ENCODE measurements around the gene TLR8. TPM values are rescaled to one million over a fixed set of nuclear protein-coding genes. Genes with fewer than 3 reads are reported as not detected.
A peak's percentile ranks its signal among the peaks of the same experiment; 100 is the strongest.

Gene TLR8
- not detected for polyA plus RNA-seq (2012; ENCODE audit: low read depth, missing spikeins)

DNA sequence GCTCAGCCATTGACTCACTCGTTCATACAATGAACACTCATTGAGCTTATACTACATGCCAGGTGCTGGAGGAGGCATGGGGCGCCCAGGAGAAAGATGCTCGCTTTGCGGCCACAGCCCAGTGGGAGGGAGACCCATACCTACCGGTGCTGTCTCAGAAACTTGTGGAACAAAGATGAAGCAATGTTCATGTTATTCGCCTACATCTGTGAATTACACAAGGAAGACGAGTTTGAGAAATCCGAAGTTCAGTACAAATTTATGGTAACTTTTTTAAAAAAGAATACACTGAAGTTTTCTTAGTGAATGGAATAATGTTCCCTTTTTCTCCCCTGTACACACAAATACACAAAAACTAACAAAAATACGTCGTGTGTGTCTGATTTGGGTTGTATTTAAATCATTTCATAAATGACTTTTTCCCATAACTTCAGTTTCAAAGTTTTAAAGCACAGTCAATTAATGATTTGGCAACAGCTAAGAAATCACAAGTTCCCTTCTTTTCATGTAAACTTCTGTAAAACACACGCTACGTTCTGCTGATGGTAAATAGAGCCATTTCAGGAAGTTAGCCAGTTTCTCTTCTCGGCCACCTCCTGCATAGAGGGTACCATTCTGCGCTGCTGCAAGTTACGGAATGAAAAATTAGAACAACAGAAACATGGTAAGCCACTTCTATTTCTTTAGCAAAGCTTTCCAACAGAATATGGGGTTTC is at the start of gene TLR8:
Gene TLR8 (plus strand): TSS at position 575 of the 716 bp plus-strand sequence. CDS start 87 bp downstream, at position 662.
- TF ChIP-seq POU2F2 (IDR thresholded peaks at IDR 0.05; ENCODE audit: low read depth, low read length) (no peak), PAX5 (IDR thresholded peaks at IDR 0.05; ENCODE audit: insufficient read depth, low read length, severe bottlenecking) (no peak), SPI1 (IDR thresholded peaks at IDR 0.05; ENCODE audit: low read depth, low read length) (no peak), POLR2A (IDR thresholded peaks at IDR 0.05; ENCODE audit: low read depth, low read length) (no peak), POLR2AphosphoS5 (IDR thresholded peaks at IDR 0.05; ENCODE audit: low read depth, low read length) (no peak), TAF1 (IDR thresholded peaks at IDR 0.05; ENCODE audit: low read depth, low read length) (no peak)
- DNase-seq (ENCODE audit: insufficient read length, low spot score) (no peak), FAIRE-seq (no peak)

GRCh38 chrX:12865359-12865758 is 41.1 kb upstream of the TLR8 start:
- TF ChIP-seq PAX5 (IDR thresholded peaks at IDR 0.05; ENCODE audit: insufficient read depth, low read length, severe bottlenecking) (no peak), POU2F2 (IDR thresholded peaks at IDR 0.05; ENCODE audit: low read depth, low read length) (no peak), TAF1 (IDR thresholded peaks at IDR 0.05; ENCODE audit: low read depth, low read length) (no peak), SPI1 (IDR thresholded peaks at IDR 0.05; ENCODE audit: low read depth, low read length) (no peak), POLR2A (IDR thresholded peaks at IDR 0.05; ENCODE audit: low read depth, low read length) (no peak), POLR2AphosphoS5 (IDR thresholded peaks at IDR 0.05; ENCODE audit: low read depth, low read length) (no peak)
- FAIRE-seq = no peak
- DNase-seq (ENCODE audit: insufficient read length, low spot score) = no peak

DNA sequence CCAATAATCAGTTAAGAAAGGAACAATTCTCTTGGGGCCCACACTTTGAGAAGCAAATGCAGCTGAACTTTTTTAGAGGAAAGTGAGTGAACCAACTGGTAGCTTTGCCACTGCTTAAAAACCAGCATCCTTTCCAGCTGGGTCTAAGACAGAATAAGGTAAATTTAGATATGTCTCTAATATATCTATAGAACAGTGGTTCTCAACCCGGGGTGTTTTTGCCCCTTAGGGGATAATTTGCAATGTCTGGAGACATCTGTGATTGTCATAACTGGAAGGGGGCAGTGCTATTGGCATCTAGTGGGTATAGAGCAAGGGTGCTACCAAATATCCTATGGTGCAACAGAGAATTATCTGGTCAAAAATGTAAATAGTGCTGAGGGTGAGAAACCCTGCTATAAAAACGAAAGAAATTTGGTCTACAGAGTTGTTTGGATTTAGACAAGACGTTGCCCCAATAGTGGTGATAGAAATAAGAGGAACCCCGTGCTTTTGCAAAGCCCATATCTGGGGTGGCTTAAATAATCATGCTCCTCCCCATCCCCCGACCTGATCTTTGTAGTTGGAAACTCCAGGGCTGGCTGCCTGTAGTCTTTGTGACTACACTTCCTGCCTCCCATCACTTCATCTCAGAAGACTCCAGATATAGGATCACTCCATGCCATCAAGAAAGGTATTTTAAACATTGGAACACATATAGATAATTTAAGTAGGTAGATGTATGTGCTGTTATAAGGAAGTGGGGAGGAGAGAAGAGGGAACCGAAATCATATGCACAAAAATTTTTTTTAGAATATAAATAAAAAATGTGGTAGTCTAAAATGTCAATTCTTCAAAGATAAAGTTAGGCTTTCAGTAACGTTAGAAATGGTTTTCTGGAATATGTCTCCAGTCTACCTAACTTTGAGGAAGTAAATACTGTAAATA is 39.7 kb upstream of the TLR8 start, which contains the start of gene TLR7:
Gene TLR7 (plus strand): TSS at position 622 of the 927 bp plus-strand sequence. CDS start 507 bp downstream, outside the sequence.
- peak; percentile 72 for FAIRE-seq
- DNase-seq (ENCODE audit: insufficient read length, low spot score) = no peak
- TF ChIP-seq PAX5 (IDR thresholded peaks at IDR 0.05; ENCODE audit: insufficient read depth, low read length, severe bottlenecking) (no peak), POLR2A (IDR thresholded peaks at IDR 0.05; ENCODE audit: low read depth, low read length) (no peak), POLR2AphosphoS5 (IDR thresholded peaks at IDR 0.05; ENCODE audit: low read depth, low read length) (no peak; the same call in 1 of the 2 replicates), TAF1 (IDR thresholded peaks at IDR 0.05; ENCODE audit: low read depth, low read length) (0 out of 2 replicates have a peak, but pooled peaks have one; percentile 20), POU2F2 (IDR thresholded peaks at IDR 0.05; ENCODE audit: low read depth, low read length) (no peak), SPI1 (IDR thresholded peaks at IDR 0.05; ENCODE audit: low read depth, low read length) (peak; percentile 32)

DNA sequence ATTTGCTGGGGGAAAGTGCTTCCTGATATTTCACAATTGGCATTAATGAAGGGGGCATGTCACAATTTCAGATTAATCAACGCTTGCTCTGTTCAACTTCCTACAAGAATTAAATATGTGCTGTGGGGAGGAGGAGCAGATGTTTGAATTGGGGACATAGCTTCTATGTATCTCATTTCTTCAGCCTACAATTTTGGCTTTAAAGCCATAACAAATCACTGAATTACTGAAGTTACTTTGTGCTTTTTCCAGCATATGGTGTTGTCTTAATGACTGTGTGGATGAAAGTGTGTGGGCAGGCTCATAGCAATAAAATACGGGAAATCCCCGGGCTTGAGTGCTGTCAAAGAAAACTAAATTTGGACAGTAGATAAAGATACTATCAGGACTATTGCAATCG is 38.7 kb upstream of the TLR8 start:
- no peak for TF ChIP-seq POU2F2 (IDR thresholded peaks at IDR 0.05; ENCODE audit: low read depth, low read length)
- TF ChIP-seq TAF1 (IDR thresholded peaks at IDR 0.05; ENCODE audit: low read depth, low read length) = no peak
- no peak for TF ChIP-seq POLR2A (IDR thresholded peaks at IDR 0.05; ENCODE audit: low read depth, low read length)
- no peak for TF ChIP-seq PAX5 (IDR thresholded peaks at IDR 0.05; ENCODE audit: insufficient read depth, low read length, severe bottlenecking)
- no peak for TF ChIP-seq SPI1 (IDR thresholded peaks at IDR 0.05; ENCODE audit: low read depth, low read length)
- TF ChIP-seq POLR2AphosphoS5 (IDR thresholded peaks at IDR 0.05; ENCODE audit: low read depth, low read length) = no peak
- FAIRE-seq (peak; percentile 96), DNase-seq (ENCODE audit: insufficient read length, low spot score) (no peak)

DNA sequence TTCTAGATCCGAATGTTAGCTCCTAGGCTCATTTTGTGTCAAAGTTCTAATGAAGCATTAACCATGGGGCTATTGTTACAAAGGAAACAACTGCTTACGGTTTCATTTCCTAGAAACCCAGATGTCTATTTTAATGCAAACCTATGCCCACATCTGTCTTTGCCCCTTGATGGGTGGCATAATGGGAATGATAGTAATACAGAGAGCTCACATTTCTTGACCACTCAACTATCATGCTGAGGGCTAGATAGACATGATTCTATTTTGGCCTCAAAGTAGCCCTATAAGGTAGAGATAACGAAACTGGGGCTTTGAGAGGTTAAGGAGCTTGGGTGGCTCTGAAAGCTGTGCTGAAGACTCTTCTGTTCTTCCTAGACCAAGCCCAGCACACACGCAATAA is 37.7 kb upstream of the TLR8 start:
- FAIRE-seq = peak; percentile 81
- TF ChIP-seq POU2F2 (IDR thresholded peaks at IDR 0.05; ENCODE audit: low read depth, low read length) (no peak), POLR2AphosphoS5 (IDR thresholded peaks at IDR 0.05; ENCODE audit: low read depth, low read length) (no peak), SPI1 (IDR thresholded peaks at IDR 0.05; ENCODE audit: low read depth, low read length) (no peak), POLR2A (IDR thresholded peaks at IDR 0.05; ENCODE audit: low read depth, low read length) (no peak), PAX5 (IDR thresholded peaks at IDR 0.05; ENCODE audit: insufficient read depth, low read length, severe bottlenecking) (no peak), TAF1 (IDR thresholded peaks at IDR 0.05; ENCODE audit: low read depth, low read length) (no peak)

GRCh38 chrX:12871257-12871656 is 35.2 kb upstream of the TLR8 start:
- DNase-seq (ENCODE audit: insufficient read length, low spot score) = no peak
- FAIRE-seq = no peak
- no peak for TF ChIP-seq TAF1 (IDR thresholded peaks at IDR 0.05; ENCODE audit: low read depth, low read length)
- no peak for TF ChIP-seq POLR2A (IDR thresholded peaks at IDR 0.05; ENCODE audit: low read depth, low read length)
- TF ChIP-seq POU2F2 (IDR thresholded peaks at IDR 0.05; ENCODE audit: low read depth, low read length) = no peak
- TF ChIP-seq PAX5 (IDR thresholded peaks at IDR 0.05; ENCODE audit: insufficient read depth, low read length, severe bottlenecking) = no peak
- no peak for TF ChIP-seq SPI1 (IDR thresholded peaks at IDR 0.05; ENCODE audit: low read depth, low read length)
- no peak for TF ChIP-seq POLR2AphosphoS5 (IDR thresholded peaks at IDR 0.05; ENCODE audit: low read depth, low read length)

More for the DNA sequence above, 37.7 kb upstream of the TLR8 start:
- no peak for DNase-seq (ENCODE audit: insufficient read length, low spot score)

DNA sequence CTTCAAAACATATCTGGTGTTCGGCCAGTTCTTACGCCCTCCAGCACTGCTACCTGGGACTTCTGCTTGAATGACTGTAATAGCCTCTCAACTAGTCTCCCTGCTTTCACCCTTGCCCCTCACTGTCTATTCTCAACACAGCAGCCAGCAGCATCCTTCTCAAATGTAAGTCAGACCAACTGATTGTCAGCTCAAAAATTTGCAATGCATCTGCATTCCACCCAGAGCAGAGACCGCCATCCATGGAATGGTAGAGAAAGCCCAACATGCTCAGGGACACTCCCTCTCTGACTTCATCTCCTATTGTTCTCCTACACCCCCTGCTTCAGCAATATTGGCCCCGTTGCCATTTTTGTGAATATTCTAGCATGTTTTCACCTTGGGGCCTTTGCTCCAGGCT is 33.7 kb upstream of the TLR8 start:
- DNase-seq (ENCODE audit: insufficient read length, low spot score) = no peak
- FAIRE-seq = no peak
- no peak for TF ChIP-seq POLR2AphosphoS5 (IDR thresholded peaks at IDR 0.05; ENCODE audit: low read depth, low read length)
- TF ChIP-seq PAX5 (IDR thresholded peaks at IDR 0.05; ENCODE audit: insufficient read depth, low read length, severe bottlenecking) = no peak
- no peak for TF ChIP-seq POU2F2 (IDR thresholded peaks at IDR 0.05; ENCODE audit: low read depth, low read length)
- TF ChIP-seq TAF1 (IDR thresholded peaks at IDR 0.05; ENCODE audit: low read depth, low read length) = no peak
- TF ChIP-seq SPI1 (IDR thresholded peaks at IDR 0.05; ENCODE audit: low read depth, low read length) = no peak
- no peak for TF ChIP-seq POLR2A (IDR thresholded peaks at IDR 0.05; ENCODE audit: low read depth, low read length)

DNA sequence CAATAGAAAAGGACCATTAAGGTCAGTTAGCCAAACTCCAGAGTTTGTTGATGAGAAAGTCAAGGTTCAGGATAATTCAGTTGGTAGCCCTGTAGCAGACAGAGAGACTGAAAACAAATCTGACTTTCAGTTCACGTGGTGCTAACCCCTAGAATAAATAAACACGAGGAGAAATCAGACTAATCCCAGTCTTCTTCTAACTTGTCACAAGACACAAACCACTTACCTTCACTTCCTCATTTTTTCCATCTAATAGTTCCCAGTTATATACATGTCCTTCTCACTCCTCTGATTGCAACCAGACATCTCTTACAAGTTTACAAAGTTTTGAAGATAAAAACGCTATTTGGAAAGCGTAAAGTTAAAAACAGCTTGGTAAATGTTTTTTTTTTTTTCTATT is 31.8 kb upstream of the TLR8 start:
- no peak for DNase-seq (ENCODE audit: insufficient read length, low spot score)
- no peak for TF ChIP-seq POLR2A (IDR thresholded peaks at IDR 0.05; ENCODE audit: low read depth, low read length)
- peak; percentile 76 for TF ChIP-seq SPI1 (IDR thresholded peaks at IDR 0.05; ENCODE audit: low read depth, low read length)
- TF ChIP-seq PAX5 (IDR thresholded peaks at IDR 0.05; ENCODE audit: insufficient read depth, low read length, severe bottlenecking) = no peak
- no peak for TF ChIP-seq POU2F2 (IDR thresholded peaks at IDR 0.05; ENCODE audit: low read depth, low read length)
- no peak for TF ChIP-seq POLR2AphosphoS5 (IDR thresholded peaks at IDR 0.05; ENCODE audit: low read depth, low read length)
- peak; percentile 73 for FAIRE-seq
